SK-N-SH (cell line): ENCODE results near the gene FHOD3. TPM values are rescaled to one million over a fixed set of nuclear protein-coding genes. Genes with fewer than 3 reads are reported as not detected.
A peak's percentile ranks its signal among the peaks of the same experiment; 100 is the strongest.

Experiments used
- CTCF ChIA-PET: fragments of 300-600, 350-600 bp; formaldehyde crosslinking; extraction: SDS; loops from one replicate; lab custom pipeline; 2021; lab: Yijun Ruan, JAX
- POLR2A ChIA-PET: fragments of 350-600 bp; sonication (Branson Sonifier 250); formaldehyde crosslinking; extraction: SDS; loops from one replicate; lab custom pipeline; 2020; ENCODE audit warnings: antibody characterized with exemption, inconsistent platforms; lab: Yijun Ruan, JAX
- DNase-seq: peaks from one replicate; pipeline ENCODE4 v3.0.0; 2012
- H2AFZ ChIP-seq: fragments of 200-600 bp; sonication (generic); 2 replicates; pipeline ENCODE4 v1.8.1; 2016; ENCODE audit warnings: antibody characterized with exemption, mild to moderate bottlenecking, low read depth
- H3F3A ChIP-seq: fragments of 200-600 bp; sonication (generic); replicated peaks from 2 replicates; pipeline ENCODE3; 2016; ENCODE audit warnings: antibody characterized with exemption, mild to moderate bottlenecking; ENCODE audit not compliant: insufficient read depth
- H3K27ac ChIP-seq, 2 experiments: fragments of 200-500 bp in 1 of 2; fragments of 200-600 bp in 1 of 2; sonication (Bioruptor generic) in 1 of 2; sonication (generic), shearing (Covaris generic) in 1 of 2; 2 replicates each; pipeline versions ENCODE4 v1.5.1 to v1.6.1; 2014 to 2016; ENCODE audit warnings: low read depth in 2 of 2, inconsistent platforms in 1 of 2, low read length in 1 of 2, mild to moderate bottlenecking in 1 of 2, mixed read lengths in 1 of 2
- H3K27me3 ChIP-seq: fragments of 200-600 bp; sonication (generic), shearing (Covaris generic); 2 replicates; pipeline ENCODE4 v1.6.1; 2016; ENCODE audit warnings: mixed run types; ENCODE audit not compliant: insufficient read depth
- H3K36me3 ChIP-seq, 2 experiments: fragments of 200-500 bp in 1 of 2; fragments of 200-600 bp in 1 of 2; sonication (Bioruptor generic) in 1 of 2; sonication (generic) in 1 of 2; replicated peaks in 1 of 2; 2 replicates each; pipeline versions ENCODE3 to v1.5.1; 2014 to 2016; ENCODE audit warnings: low read length in 1 of 2, mild to moderate bottlenecking in 1 of 2; ENCODE audit not compliant: insufficient read depth in 2 of 2, control insufficient read depth in 1 of 2
- H3K4me1 ChIP-seq, 2 experiments: fragments of 200-500 bp in 1 of 2; fragments of 200-600 bp in 1 of 2; sonication (Bioruptor generic) in 1 of 2; sonication (generic), shearing (Covaris generic) in 1 of 2; 2 replicates each; pipeline versions ENCODE4 v1.5.1 to v1.6.1; 2014 to 2016; ENCODE audit warnings: low read depth in 1 of 2, low read length in 1 of 2, mixed run types in 1 of 2; ENCODE audit not compliant: insufficient read depth in 2 of 2, control insufficient read depth in 1 of 2
- H3K4me2 ChIP-seq: fragments of 200-600 bp; sonication (generic), shearing (Covaris generic); 2 replicates; pipeline ENCODE4 v1.6.1; 2017; ENCODE audit warnings: mixed run types
- H3K4me3 ChIP-seq, 2 experiments: fragments of 200-500 bp in 1 of 2; fragments of 200-600 bp in 1 of 2; sonication (Bioruptor generic) in 1 of 2; sonication (generic), shearing (Covaris generic) in 1 of 2; 2 replicates each; pipeline versions ENCODE4 v1.5.1 to v1.8.1; 2014 to 2016; ENCODE audit warnings: low read depth in 2 of 2, inconsistent platforms in 1 of 2, low read length in 1 of 2, mild to moderate bottlenecking in 1 of 2, mixed read lengths in 1 of 2, moderate library complexity in 1 of 2
- H3K79me2 ChIP-seq: fragments of 200-600 bp; sonication (generic); 2 replicates; pipeline ENCODE4 v1.8.1; 2017; ENCODE audit warnings: mild to moderate bottlenecking; ENCODE audit not compliant: insufficient read depth
- H3K9ac ChIP-seq: fragments of 200-600 bp; sonication (generic); 2 replicates; pipeline ENCODE4 v1.6.1; 2017; ENCODE audit warnings: mixed run types
- H3K9me2 ChIP-seq: fragments of 200-600 bp; sonication (generic); 2 replicates; pipeline ENCODE4 v1.6.1; 2017; ENCODE audit warnings: mixed run types
- H3K9me3 ChIP-seq: fragments of 200-600 bp; sonication (generic); 2 replicates; pipeline ENCODE4 v1.6.1; 2017; ENCODE audit warnings: mixed run types, mild to moderate bottlenecking, moderate library complexity
- H4K20me1 ChIP-seq: fragments of 200-600 bp; sonication (generic); 2 replicates; pipeline ENCODE4 v1.6.1; 2017; ENCODE audit warnings: mild to moderate bottlenecking, mixed run types; ENCODE audit not compliant: insufficient read depth
- EZH2phosphoT487 ChIP-seq: fragments of 200-600 bp; sonication (generic); IDR thresholded peaks from 2 replicates; pipeline ENCODE4 v1.6.1; 2017; ENCODE audit warnings: low read depth, mixed run types, mild to moderate bottlenecking, antibody characterized with exemption, moderate library complexity, borderline replicate concordance
- FOSL2 ChIP-seq: IDR thresholded peaks from 2 replicates; pipeline ENCODE4 v1.4.0; 2012; ENCODE audit warnings: low read depth, mild to moderate bottlenecking, moderate library complexity, borderline replicate concordance
- MAX ChIP-seq: IDR thresholded peaks from 2 replicates; pipeline ENCODE4 v1.4.0; 2012; ENCODE audit warnings: low read depth
- MXI1 ChIP-seq: IDR thresholded peaks from 2 replicates; pipeline ENCODE4 v1.6.1; 2012; ENCODE audit warnings: mild to moderate bottlenecking, low read depth, low read length, improper control_type of control experiment
- POLR2AphosphoS5 ChIP-seq: IDR thresholded peaks from 2 replicates; pipeline ENCODE4 v1.6.1; 2012; ENCODE audit warnings: low read depth, low read length
- RAD21 ChIP-seq: IDR thresholded peaks from 2 replicates; pipeline ENCODE4 v1.6.1; 2012; ENCODE audit warnings: mild to moderate bottlenecking, low read length
- RCOR1 ChIP-seq: fragments of 150-350 bp; IDR thresholded peaks from 2 replicates; pipeline ENCODE4 v1.6.1; 2017; ENCODE audit warnings: antibody characterized with exemption, low read length
- TCF12 ChIP-seq: IDR thresholded peaks from 2 replicates; pipeline ENCODE4 v1.4.0; 2012
- ZBTB33 ChIP-seq: IDR thresholded peaks from 2 replicates; pipeline ENCODE4 v1.4.0; 2012; ENCODE audit warnings: low read depth, borderline replicate concordance
- WGBS: methylation state at CpG from one replicate; pipeline ENCODE4 v1.1.6; 2017; ENCODE audit warnings: low lambda C conversion rate; 5-methylcytosine and 5-hydroxymethylcytosine counted together
- polyA plus RNA-seq, 3 experiments: library from polyadenylated mRNA; depleted of rRNA; stranded (reverse); fragments of >200 nt; gene quantifications; 2 replicates each; pipeline ENCODE4 v1.2.3, GENCODE V29; 2012
- TF ChIP-seq, protein P1 (sequence below): IDR thresholded peaks from 2 replicates; pipeline ENCODE4 v1.4.0; 2012; ENCODE audit warnings: low read depth, borderline replicate concordance
- TF ChIP-seq, protein P2 (sequence below): fragments of 200-600 bp; sonication (generic); IDR thresholded peaks from 2 replicates; pipeline ENCODE4 v1.6.1; 2017; ENCODE audit warnings: antibody characterized with exemption, mild to moderate bottlenecking, moderate library complexity
- TF ChIP-seq, protein P3 (sequence below): IDR thresholded peaks from 2 replicates; pipeline ENCODE4; 2012

The FHOD3 gene
- polyA plus RNA-seq, 1 of the 3 experiments (the other 2 are of a cell fraction): 10.9 TPM

- TF ChIP-seq, protein P1, sequence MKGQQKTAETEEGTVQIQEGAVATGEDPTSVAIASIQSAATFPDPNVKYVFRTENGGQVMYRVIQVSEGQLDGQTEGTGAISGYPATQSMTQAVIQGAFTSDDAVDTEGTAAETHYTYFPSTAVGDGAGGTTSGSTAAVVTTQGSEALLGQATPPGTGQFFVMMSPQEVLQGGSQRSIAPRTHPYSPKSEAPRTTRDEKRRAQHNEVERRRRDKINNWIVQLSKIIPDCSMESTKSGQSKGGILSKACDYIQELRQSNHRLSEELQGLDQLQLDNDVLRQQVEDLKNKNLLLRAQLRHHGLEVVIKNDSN: no peak
Observed at GRCh38 chr18:36334798-36335197, 37.3 kb downstream of the FHOD3 start (continued).

DNA sequence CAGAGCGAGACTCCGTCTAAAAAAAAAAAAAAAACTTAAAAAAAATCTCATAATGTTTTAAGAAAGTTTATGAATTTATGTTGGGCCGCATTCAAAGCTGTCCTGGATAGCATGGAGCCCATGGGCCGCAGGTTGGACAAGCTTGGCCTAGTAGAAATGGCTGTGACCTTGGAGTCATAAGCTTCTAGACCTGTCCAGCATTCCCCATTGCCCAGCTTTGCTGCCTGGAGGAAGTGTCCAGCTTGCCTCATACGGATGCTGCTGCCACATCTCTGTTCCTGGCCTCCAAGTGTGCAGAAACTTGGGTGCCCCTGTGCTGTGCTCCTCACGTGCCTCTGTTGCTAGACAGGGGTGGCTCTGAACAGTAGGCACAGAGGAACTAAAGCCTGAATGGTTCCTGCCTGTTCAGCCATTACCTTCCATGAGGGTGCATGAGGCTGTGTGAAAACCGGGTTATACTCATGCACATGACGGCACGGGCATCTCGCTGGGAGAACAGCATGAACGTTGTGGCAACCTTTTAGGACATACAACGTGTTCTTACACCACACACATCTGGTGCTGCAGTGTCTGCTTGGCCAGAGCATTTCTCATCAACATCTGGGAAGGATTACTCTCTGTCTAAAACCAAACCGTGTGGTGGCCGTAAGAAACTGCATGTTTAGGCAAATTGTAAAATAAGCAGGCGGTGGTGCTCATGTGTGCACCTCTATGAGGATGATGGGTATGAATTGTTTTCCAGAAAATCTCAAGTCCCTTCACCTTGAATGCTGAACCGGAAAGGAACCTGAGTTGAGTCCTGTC lies 38.2 kb downstream of the FHOD3 start:
- no peak for TF ChIP-seq TCF12
- no peak for TF ChIP-seq MXI1
- 0 out of 2 replicates have a peak, but pooled peaks have one; percentile 6 for TF ChIP-seq RAD21
- TF ChIP-seq RCOR1: peak; percentile 13; the same call in 1 of the 2 replicates
- no peak for TF ChIP-seq POLR2AphosphoS5
- TF ChIP-seq FOSL2: no peak
- TF ChIP-seq EZH2phosphoT487: no peak
- TF ChIP-seq, protein P2, sequence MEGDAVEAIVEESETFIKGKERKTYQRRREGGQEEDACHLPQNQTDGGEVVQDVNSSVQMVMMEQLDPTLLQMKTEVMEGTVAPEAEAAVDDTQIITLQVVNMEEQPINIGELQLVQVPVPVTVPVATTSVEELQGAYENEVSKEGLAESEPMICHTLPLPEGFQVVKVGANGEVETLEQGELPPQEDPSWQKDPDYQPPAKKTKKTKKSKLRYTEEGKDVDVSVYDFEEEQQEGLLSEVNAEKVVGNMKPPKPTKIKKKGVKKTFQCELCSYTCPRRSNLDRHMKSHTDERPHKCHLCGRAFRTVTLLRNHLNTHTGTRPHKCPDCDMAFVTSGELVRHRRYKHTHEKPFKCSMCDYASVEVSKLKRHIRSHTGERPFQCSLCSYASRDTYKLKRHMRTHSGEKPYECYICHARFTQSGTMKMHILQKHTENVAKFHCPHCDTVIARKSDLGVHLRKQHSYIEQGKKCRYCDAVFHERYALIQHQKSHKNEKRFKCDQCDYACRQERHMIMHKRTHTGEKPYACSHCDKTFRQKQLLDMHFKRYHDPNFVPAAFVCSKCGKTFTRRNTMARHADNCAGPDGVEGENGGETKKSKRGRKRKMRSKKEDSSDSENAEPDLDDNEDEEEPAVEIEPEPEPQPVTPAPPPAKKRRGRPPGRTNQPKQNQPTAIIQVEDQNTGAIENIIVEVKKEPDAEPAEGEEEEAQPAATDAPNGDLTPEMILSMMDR: no peak
- TF ChIP-seq, protein P3, sequence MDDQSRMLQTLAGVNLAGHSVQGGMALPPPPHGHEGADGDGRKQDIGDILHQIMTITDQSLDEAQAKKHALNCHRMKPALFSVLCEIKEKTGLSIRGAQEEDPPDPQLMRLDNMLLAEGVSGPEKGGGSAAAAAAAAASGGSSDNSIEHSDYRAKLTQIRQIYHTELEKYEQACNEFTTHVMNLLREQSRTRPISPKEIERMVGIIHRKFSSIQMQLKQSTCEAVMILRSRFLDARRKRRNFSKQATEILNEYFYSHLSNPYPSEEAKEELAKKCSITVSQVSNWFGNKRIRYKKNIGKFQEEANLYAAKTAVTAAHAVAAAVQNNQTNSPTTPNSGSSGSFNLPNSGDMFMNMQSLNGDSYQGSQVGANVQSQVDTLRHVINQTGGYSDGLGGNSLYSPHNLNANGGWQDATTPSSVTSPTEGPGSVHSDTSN: no peak
- TF ChIP-seq MAX: no peak
- TF ChIP-seq ZBTB33: no peak
- DNase-seq: peak; percentile 70
- Histone ChIP-seq H3K4me1 (peaks cover 0 to 67% of the 10 kb centered on the region in 2 experiments; a peak in 2 of 4 replicates), H4K20me1 (no peaks in the 10 kb centered on the region), H3F3A (no peaks in the 10 kb centered on the region), H3K79me2 (no peaks in the 10 kb centered on the region), H2AFZ (no peak overlapping the region), H3K27ac (peak overlapping the region in 1 of 2 experiments; percentile 34; a peak in 2 of 4 replicates), H3K27me3 (no peaks in the 10 kb centered on the region), H3K9me3 (no peaks in the 10 kb centered on the region), H3K4me3 (no peak overlapping the region), H3K9me2 (no peaks in the 10 kb centered on the region), H3K36me3 (no peaks in the 10 kb centered on the region), H3K4me2 (no peak overlapping the region), H3K9ac (no peak overlapping the region)
- WGBS: 84% methylated on average over 16 of the region's 16 CpGs
- ChIA-PET CTCF (interaction anchor here (0.9 to 1.3 kb wide), 2 partner anchors 8 to 247 kb away, joined by 3 read pairs; no protein-coding TSS in a partner anchor), POLR2A (no interaction called here)
